ENCODE results near the gene TCF21.

GRCh38 chr6:133854041-133854363, 34.9 kb upstream of the TCF21 start:
- TF ChIP-seq, protein P1, sequence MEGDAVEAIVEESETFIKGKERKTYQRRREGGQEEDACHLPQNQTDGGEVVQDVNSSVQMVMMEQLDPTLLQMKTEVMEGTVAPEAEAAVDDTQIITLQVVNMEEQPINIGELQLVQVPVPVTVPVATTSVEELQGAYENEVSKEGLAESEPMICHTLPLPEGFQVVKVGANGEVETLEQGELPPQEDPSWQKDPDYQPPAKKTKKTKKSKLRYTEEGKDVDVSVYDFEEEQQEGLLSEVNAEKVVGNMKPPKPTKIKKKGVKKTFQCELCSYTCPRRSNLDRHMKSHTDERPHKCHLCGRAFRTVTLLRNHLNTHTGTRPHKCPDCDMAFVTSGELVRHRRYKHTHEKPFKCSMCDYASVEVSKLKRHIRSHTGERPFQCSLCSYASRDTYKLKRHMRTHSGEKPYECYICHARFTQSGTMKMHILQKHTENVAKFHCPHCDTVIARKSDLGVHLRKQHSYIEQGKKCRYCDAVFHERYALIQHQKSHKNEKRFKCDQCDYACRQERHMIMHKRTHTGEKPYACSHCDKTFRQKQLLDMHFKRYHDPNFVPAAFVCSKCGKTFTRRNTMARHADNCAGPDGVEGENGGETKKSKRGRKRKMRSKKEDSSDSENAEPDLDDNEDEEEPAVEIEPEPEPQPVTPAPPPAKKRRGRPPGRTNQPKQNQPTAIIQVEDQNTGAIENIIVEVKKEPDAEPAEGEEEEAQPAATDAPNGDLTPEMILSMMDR (conservative IDR thresholded peaks at IDR 0.05; ENCODE audit: low read length), result no peak
- no peak for TF ChIP-seq EZH2phosphoT487 (IDR thresholded peaks at IDR 0.05; ENCODE audit: borderline replicate concordance)
